Breast epithelium (tissue), 4 donors: ENCODE measurements around the gene NPBWR2. TPM values are rescaled to one million over a fixed set of nuclear protein-coding genes. Genes with fewer than 3 reads are reported as not detected.

Experiments
- DNase-seq, 2 donors: peaks; one replicate each; pipeline ENCODE4 v3.0.0-alpha.2; 2019; ENCODE audit warnings: low spot score in 2 of 2
- H3K27ac ChIP-seq, 2 donors: fragments of 200-600 bp; sonication (generic) in 1 of 2; one replicate each; pipeline ENCODE4 v1.5.1; 2016 to 2019; ENCODE audit warnings: mild to moderate bottlenecking in 1 of 2
- H3K27me3 ChIP-seq, 2 donors: fragments of 200-600 bp; sonication (generic) in 1 of 2; one replicate each; pipeline versions ENCODE4 v1.5.1 to v1.6.0; 2017 to 2019; ENCODE audit warnings: control low read depth in 1 of 2, mild to moderate bottlenecking in 1 of 2
- H3K36me3 ChIP-seq: fragments of 200-600 bp; one replicate; pipeline ENCODE4 v1.5.1; 2019
- H3K4me1 ChIP-seq, 2 donors: fragments of 200-600 bp; sonication (generic); one replicate each; pipeline ENCODE4 v1.5.1; 2016 to 2019; ENCODE audit warnings: control low read depth in 1 of 2
- H3K4me3 ChIP-seq, 3 donors: fragments of 200-600 bp; sonication (generic); 1 replicate in 2 of 3; 2 replicates in 1 of 3; pipeline ENCODE4 v1.5.1; 2016 to 2019; ENCODE audit warnings: mild to moderate bottlenecking in 3 of 3, moderate library complexity in 2 of 3
- H3K9me3 ChIP-seq, 2 donors: fragments of 200-600 bp; sonication (generic) in 1 of 2; one replicate each; pipeline ENCODE4 v1.5.1; 2016 to 2019; ENCODE audit warnings: control low read depth in 1 of 2
- POLR2A ChIP-seq: fragments of 450-650 bp; IDR thresholded peaks from one replicate; pipeline ENCODE4 v1.6.1; 2016; ENCODE audit warnings: antibody characterized with exemption, mild to moderate bottlenecking, moderate library complexity
- POLR2AphosphoS5 ChIP-seq, 3 donors: sonication (generic); formaldehyde crosslinking; IDR thresholded peaks; one replicate each; pipeline ENCODE4 v1.6.1; 2017; ENCODE audit warnings: antibody characterized with exemption in 3 of 3
- intact Hi-C: fragments of 100-400 bp; cut with DNase I; formaldehyde crosslinking; loops from one replicate; pipeline ENCODE4 v1.15.1; 2023; ENCODE audit warnings: low total_unique reads
- total RNA-seq, 3 donors: library from RNA; depleted of rRNA; stranded (reverse); fragments of >200 nt; gene quantifications; one replicate each; pipeline ENCODE4 v1.1.0, GENCODE V29; 2016
- TF ChIP-seq, protein P1 (sequence below), 3 donors: fragments of 450-650 bp; IDR thresholded peaks; one replicate each; pipeline ENCODE4 v1.5.1; 2016 to 2017; ENCODE audit warnings: antibody characterized with exemption in 3 of 3, mild to moderate bottlenecking in 3 of 3, moderate library complexity in 3 of 3

NPBWR2 gene
- total RNA-seq, 3 donors from 2014 or later = not detected

DNA sequence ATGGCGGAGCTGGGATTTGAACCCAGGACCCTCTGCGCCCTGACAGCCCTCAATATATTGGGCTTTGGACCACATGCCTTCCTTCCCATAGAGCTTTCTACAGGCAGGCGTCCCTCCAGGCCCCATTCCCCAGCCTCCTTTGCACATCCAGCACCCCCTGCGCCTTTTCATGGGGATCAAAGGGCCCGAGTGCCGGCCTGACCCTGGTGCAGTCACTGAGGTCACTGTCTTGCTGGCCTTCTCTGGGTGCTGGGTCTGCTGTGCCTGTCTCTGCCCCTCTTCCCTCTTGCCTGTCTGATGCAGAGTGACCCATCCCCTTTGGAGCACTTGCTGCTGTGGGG lies 25.8 kb downstream of the NPBWR2 start:
- no peak overlapping the region for H3K27ac ChIP-seq
- intact Hi-C loops = no loop called here

DNA sequence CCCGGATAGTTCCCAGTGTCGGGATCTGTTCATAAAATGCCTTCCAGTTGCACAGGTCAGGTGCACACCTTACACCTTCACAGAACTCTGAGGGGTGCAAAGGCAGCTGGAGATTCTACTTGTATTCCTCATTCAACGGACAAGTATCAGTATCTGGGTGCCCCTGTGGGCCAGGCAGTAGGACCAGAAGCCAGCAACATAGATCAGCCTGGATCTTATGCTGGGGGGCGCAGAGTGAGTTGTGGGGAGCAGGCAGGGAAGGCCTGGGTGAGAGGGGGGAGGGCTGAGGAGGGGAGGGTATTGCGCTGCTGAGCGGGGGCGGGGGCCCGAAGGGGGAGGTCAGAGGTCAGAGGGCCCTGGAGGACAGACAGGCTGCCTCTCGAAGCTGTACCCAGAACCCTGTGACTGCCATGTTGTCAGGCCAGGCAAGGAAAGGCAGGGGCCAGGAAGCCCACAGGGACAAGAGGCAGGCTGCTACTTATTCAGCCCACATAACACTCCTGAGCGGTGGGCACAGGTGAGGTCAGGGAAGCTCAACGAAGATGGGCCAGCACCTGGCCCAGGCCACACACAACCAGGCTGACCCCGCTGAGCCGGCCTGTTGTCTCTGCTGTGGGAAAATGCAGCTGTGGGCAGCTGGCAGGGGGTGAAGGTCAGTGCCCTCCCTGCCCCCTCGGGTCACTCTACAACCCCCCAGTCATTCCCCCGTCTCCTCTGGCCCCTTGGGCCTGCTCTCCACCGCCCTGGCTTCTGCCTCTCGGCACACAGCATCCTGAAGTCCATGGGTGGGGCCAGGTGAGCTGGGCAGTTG lies 26.3 kb downstream of the NPBWR2 start:
- Histone ChIP-seq H3K4me3 (peak overlapping the region; percentile 60 to 78 (median 72)), H3K27ac (peak overlapping the region in 1 of 2 donors; percentile 77), H3K9me3 (no peaks in the 10 kb centered on the region), H3K27me3 (peaks cover 0 to 9% of the 10 kb centered on the region in 2 donors), H3K36me3 (no peaks in the 10 kb centered on the region), H3K4me1 (peaks cover 9 to 13% of the 10 kb centered on the region in 2 donors)
- DNase-seq = no peak
- TF ChIP-seq POLR2A (no peak), POLR2AphosphoS5 (IDR thresholded peaks at IDR 0.05) (no peak)
- TF ChIP-seq, protein P1, sequence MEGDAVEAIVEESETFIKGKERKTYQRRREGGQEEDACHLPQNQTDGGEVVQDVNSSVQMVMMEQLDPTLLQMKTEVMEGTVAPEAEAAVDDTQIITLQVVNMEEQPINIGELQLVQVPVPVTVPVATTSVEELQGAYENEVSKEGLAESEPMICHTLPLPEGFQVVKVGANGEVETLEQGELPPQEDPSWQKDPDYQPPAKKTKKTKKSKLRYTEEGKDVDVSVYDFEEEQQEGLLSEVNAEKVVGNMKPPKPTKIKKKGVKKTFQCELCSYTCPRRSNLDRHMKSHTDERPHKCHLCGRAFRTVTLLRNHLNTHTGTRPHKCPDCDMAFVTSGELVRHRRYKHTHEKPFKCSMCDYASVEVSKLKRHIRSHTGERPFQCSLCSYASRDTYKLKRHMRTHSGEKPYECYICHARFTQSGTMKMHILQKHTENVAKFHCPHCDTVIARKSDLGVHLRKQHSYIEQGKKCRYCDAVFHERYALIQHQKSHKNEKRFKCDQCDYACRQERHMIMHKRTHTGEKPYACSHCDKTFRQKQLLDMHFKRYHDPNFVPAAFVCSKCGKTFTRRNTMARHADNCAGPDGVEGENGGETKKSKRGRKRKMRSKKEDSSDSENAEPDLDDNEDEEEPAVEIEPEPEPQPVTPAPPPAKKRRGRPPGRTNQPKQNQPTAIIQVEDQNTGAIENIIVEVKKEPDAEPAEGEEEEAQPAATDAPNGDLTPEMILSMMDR (IDR thresholded peaks at IDR 0.05) = no peak
- intact Hi-C loops = no loop called here

More for the DNA sequence above, 25.8 kb downstream of the NPBWR2 start:
- H3K4me1 ChIP-seq = peaks cover 9 to 13% of the 10 kb centered on the region in 2 donors
- no peak for DNase-seq
- H3K4me3 ChIP-seq = no peak overlapping the region
- H3K36me3 ChIP-seq = no peaks in the 10 kb centered on the region
- TF ChIP-seq, protein P1 (IDR thresholded peaks at IDR 0.05) = no peak
- no peak for TF ChIP-seq POLR2A
- H3K27me3 ChIP-seq = peaks cover 0 to 9% of the 10 kb centered on the region in 2 donors
- no peaks in the 10 kb centered on the region for H3K9me3 ChIP-seq

DNA sequence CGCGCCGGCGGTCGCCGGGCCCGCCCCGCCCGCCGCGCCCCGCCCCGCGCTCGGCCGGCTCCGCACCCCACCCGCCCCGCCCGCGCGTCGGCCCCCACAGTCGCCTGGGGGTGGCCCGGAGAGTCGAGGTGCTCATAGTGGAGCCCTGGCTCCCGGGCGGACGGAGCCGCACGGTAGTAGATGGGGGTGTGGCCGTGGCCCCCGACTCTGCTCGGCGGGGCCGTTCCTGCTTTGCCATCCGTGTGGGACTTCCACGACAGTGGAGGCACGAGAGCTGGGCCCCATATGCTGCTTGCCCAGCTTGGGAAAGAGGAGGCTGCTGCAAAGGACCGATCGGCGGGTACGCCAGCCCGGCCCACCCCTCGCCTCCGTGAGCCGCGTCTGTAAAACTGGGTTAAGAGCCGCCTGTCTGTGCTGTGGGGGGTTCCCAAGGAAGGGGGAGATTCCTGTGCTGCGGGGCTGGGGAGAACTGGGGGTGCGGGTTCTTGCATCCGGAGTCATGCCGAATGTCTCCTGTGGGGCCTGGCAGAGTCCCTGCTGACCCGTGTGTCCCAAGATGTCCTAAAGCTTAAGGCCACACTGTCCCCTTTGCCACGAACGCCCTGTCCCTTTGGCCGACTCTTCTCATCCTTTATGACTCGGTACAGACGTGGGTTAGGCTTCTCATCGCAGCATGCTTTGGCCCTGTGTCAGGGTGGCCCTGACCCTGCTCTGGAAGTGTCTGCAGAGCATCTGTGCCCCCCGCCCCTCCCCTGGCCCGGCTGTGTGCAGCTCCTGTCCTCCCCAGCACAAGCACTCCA lies 27.2 kb downstream of the NPBWR2 start, which contains the start of gene OPRL1:
TSS of gene OPRL1 (plus strand) at position 70 of the 800 bp plus-strand sequence. CDS start 12,639 bp downstream, outside the sequence.
- H3K27ac ChIP-seq = peak within 1 kb of the TSS; percentile 74 to 77
- no peaks in the 10 kb centered on the region for H3K36me3 ChIP-seq
- H3K9me3 ChIP-seq = no peaks in the 10 kb centered on the region
- intact Hi-C loops = no loop called here
- DNase-seq = no peak
- H3K27me3 ChIP-seq = peaks cover 0 to 8% of the 10 kb centered on the region in 2 donors
- TF ChIP-seq POLR2A (no peak), POLR2AphosphoS5 (IDR thresholded peaks at IDR 0.05) (no peak)
- TF ChIP-seq, protein P1 (IDR thresholded peaks at IDR 0.05) = no peak
- H3K4me3 ChIP-seq = peak within 1 kb of the TSS; percentile 60 to 78 (median 72)
- H3K4me1 ChIP-seq = peaks cover 9 to 13% of the 10 kb centered on the region in 2 donors

DNA sequence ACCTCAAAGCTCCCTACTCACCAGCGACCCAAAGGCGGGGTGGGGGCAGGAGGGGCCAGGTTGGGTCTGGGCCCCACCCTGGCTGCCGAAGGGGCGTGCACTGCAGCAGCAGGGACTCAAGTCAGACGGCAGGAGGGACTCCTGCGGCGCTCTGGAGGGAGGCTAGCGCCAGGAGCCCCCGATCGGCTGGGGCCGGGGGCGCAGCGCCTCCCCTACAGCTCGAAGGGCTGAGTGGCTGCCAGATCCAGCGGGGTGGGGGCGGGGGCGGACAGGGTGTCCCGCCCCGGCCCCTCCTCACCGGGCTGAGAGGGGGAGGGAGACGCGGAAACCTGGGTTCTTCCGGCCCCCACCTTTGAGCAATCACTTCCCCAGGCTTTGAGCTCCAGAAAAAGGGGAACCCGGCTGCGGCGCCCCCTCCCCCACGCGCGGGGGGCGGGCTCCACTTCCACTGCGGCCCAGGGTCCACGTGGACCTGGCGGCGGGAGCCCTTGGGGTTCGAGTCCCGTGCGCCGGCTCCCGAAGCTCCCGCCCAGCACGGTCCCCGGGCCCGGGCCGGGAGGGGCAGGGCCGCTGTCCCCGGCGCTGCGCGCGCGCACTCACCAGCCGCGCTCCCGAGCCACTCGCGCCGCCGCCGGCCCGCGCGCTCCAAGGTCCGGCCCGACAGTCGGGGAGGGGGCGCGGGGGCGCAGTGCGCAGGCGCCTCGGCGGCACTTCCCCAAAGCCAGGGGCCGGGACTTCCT lies 27.9 kb downstream of the NPBWR2 start, which contains the start of gene RGS19:
TSS of gene RGS19 (minus strand) at position 246 of the 740 bp plus-strand sequence. CDS start 2,632 bp downstream, outside the sequence.
- intact Hi-C loops = no loop called here
- Histone ChIP-seq H3K27me3 (peaks cover 0 to under 1% of the 10 kb centered on the region in 2 donors), H3K27ac (peak within 1 kb of the TSS; percentile 74 to 77), H3K36me3 (no peaks in the 10 kb centered on the region), H3K4me3 (peak within 1 kb of the TSS; percentile 60 to 78 (median 72)), H3K9me3 (no peaks in the 10 kb centered on the region), H3K4me1 (peaks cover 9 to 13% of the 10 kb centered on the region in 2 donors)
- peak in 1 of 2 donors; percentile 45 for DNase-seq
- TF ChIP-seq, protein P1 (IDR thresholded peaks at IDR 0.05) = no peak
- no peak for TF ChIP-seq POLR2AphosphoS5 (IDR thresholded peaks at IDR 0.05)
- TF ChIP-seq POLR2A = no peak
